ENCODE measurements around the gene RUNX2. TPM values are rescaled to one million over a fixed set of nuclear protein-coding genes. Genes with fewer than 3 reads are reported as not detected.

RUNX2 gene
- total RNA-seq, 4 donors from 2014 or later, result 1.4 to 3.6 (median 2.3) TPM

GRCh38 chr6:45387236-45387635 is 59.1 kb downstream of the RUNX2 start:
- no peak for DNase-seq
- H3K4me3 ChIP-seq, result no peak overlapping the region
- H3K27ac ChIP-seq, result no peak overlapping the region
- no peaks in the 10 kb centered on the region for H3K9me3 ChIP-seq
- TF ChIP-seq CTCF (IDR thresholded peaks at IDR 0.05) (no peak), POLR2A (IDR thresholded peaks at IDR 0.05) (no peak)
- 87 to 90% methylated on average over 5 of the region's 5 CpGs for WGBS, 2 donors
- H3K4me1 ChIP-seq, result peaks cover 0 to 5% (median 5%) of the 10 kb centered on the region in 3 donors
- H3K27me3 ChIP-seq, result peaks cover 0 to 19% (median 0%) of the 10 kb centered on the region in 4 donors
- H3K36me3 ChIP-seq, result no peaks in the 10 kb centered on the region
- intact Hi-C loops (cut with DNase I), result no loop called here

- no peak for DNase-seq
- 56 to 59% methylated on average over 3 of the region's 3 CpGs for WGBS, 2 donors
- no peaks in the 10 kb centered on the region for H3K36me3 ChIP-seq
- H3K9me3 ChIP-seq, result no peaks in the 10 kb centered on the region
- peaks cover 0 to 19% (median 0%) of the 10 kb centered on the region in 4 donors for H3K27me3 ChIP-seq
- H3K4me3 ChIP-seq, result no peak overlapping the region
- no peak overlapping the region for H3K27ac ChIP-seq
- TF ChIP-seq POLR2A (IDR thresholded peaks at IDR 0.05), result no peak
- TF ChIP-seq CTCF (IDR thresholded peaks at IDR 0.05), result no peak
- intact Hi-C loops (cut with DNase I), result no loop called here
- H3K4me1 ChIP-seq, result peaks cover 0 to 5% (median 5%) of the 10 kb centered on the region in 3 donors
Observed at GRCh38 chr6:45388328-45388727, 60.2 kb downstream of the RUNX2 start.

GRCh38 chr6:45394586-45395095 is 66.5 kb downstream of the RUNX2 start:
- H3K4me3 ChIP-seq, result no peak overlapping the region
- TF ChIP-seq POLR2A (IDR thresholded peaks at IDR 0.05) (no peak), CTCF (IDR thresholded peaks at IDR 0.05) (no peak)
- peaks cover 0 to 3% (median 0%) of the 10 kb centered on the region in 4 donors for H3K27me3 ChIP-seq
- no peak for DNase-seq
- H3K4me1 ChIP-seq, result no peaks in the 10 kb centered on the region
- 76% methylated on average over 4 of the region's 4 CpGs for WGBS, 2 donors
- no peaks in the 10 kb centered on the region for H3K9me3 ChIP-seq
- no peaks in the 10 kb centered on the region for H3K36me3 ChIP-seq
- intact Hi-C loops (cut with DNase I), result no loop called here
- H3K27ac ChIP-seq, result no peak overlapping the region

- Histone ChIP-seq H3K4me1 (no peaks in the 10 kb centered on the region), H3K36me3 (no peaks in the 10 kb centered on the region), H3K27me3 (peaks cover 0 to 28% (median 0%) of the 10 kb centered on the region in 4 donors), H3K4me3 (no peak overlapping the region), H3K9me3 (no peaks in the 10 kb centered on the region), H3K27ac (no peak overlapping the region)
- 72 to 76% methylated on average over 2 of the region's 2 CpGs for WGBS, 2 donors
- TF ChIP-seq POLR2A (IDR thresholded peaks at IDR 0.05) (no peak), CTCF (IDR thresholded peaks at IDR 0.05) (no peak)
- intact Hi-C loops (cut with DNase I), result no loop called here
- no peak for DNase-seq
Observed at GRCh38 chr6:45398075-45398813, 70.1 kb downstream of the RUNX2 start.

- no peak for DNase-seq
- Histone ChIP-seq H3K27me3 (peaks cover 0 to 28% (median 0%) of the 10 kb centered on the region in 4 donors), H3K4me3 (no peak overlapping the region), H3K36me3 (no peaks in the 10 kb centered on the region), H3K9me3 (no peaks in the 10 kb centered on the region), H3K27ac (no peak overlapping the region), H3K4me1 (no peaks in the 10 kb centered on the region)
- intact Hi-C loops (cut with DNase I), result loop anchor here (10.0 kb wide), 1 partner anchor 505 kb away; no protein-coding TSS in a partner anchor
- WGBS, 2 donors, result 78 to 79% methylated on average over 2 of the region's 2 CpGs
- TF ChIP-seq POLR2A (IDR thresholded peaks at IDR 0.05), result no peak
- TF ChIP-seq CTCF (IDR thresholded peaks at IDR 0.05), result no peak
Observed at GRCh38 chr6:45400021-45400420, 71.9 kb downstream of the RUNX2 start.

All from esophagus squamous epithelium (tissue), 5 donors.